Hepatocyte (in vitro differentiated cells): ENCODE data around the gene HS6ST2. TPM values are rescaled to one million over a fixed set of nuclear protein-coding genes. Genes with fewer than 3 reads are reported as not detected.

ENCODE experiments used
- DNase-seq: peaks from one replicate; pipeline ENCODE4 v3.0.0-alpha.2; 2016; ENCODE audit warnings: low spot score
- H2AFZ ChIP-seq: fragments of 200-600 bp; sonication (generic); 2 replicates; pipeline ENCODE4 v1.6.0; 2016; ENCODE audit warnings: antibody characterized with exemption, mild to moderate bottlenecking
- H3K27ac ChIP-seq: fragments of 200-600 bp; sonication (generic); 2 replicates; pipeline ENCODE4 v1.5.1; 2016; ENCODE audit warnings: mild to moderate bottlenecking
- H3K27me3 ChIP-seq: fragments of 200-600 bp; sonication (generic); 2 replicates; pipeline ENCODE4 v1.6.1; 2016
- H3K36me3 ChIP-seq: fragments of 200-600 bp; sonication (generic); replicated peaks from 2 replicates; pipeline ENCODE4 v1.5.1; 2016; ENCODE audit warnings: low read depth; ENCODE audit not compliant: insufficient read depth
- H3K4me1 ChIP-seq: fragments of 200-600 bp; sonication (generic); 2 replicates; pipeline ENCODE4 v1.5.1; 2016; ENCODE audit warnings: mild to moderate bottlenecking, moderate library complexity; ENCODE audit not compliant: insufficient read depth
- H3K4me2 ChIP-seq: fragments of 200-600 bp; sonication (generic); 2 replicates; pipeline ENCODE4 v1.6.0; 2016
- H3K4me3 ChIP-seq: fragments of 200-600 bp; sonication (generic); 2 replicates; pipeline ENCODE4 v1.5.1; 2016; ENCODE audit warnings: mild to moderate bottlenecking
- H3K79me2 ChIP-seq: fragments of 200-600 bp; sonication (generic); 2 replicates; pipeline ENCODE4 v1.6.0; 2017; ENCODE audit warnings: mild to moderate bottlenecking
- H3K9me2 ChIP-seq: fragments of 200-600 bp; sonication (generic); replicated peaks from 2 replicates; pipeline ENCODE4 v1.6.0; 2017; ENCODE audit warnings: mild to moderate bottlenecking; ENCODE audit not compliant: insufficient read depth
- H3K9me3 ChIP-seq: fragments of 200-600 bp; sonication (generic); 2 replicates; pipeline ENCODE4 v1.5.1; 2016; ENCODE audit warnings: low read depth, mild to moderate bottlenecking
- H4K20me1 ChIP-seq: fragments of 200-600 bp; sonication (generic); 2 replicates; pipeline ENCODE4 v1.6.0; 2016; ENCODE audit warnings: mild to moderate bottlenecking; ENCODE audit not compliant: insufficient read depth, poor library complexity, severe bottlenecking
- CTCF ChIP-seq: fragments of 200-600 bp; sonication (generic); IDR thresholded peaks from 2 replicates; pipeline ENCODE4 v1.5.1; 2016; ENCODE audit warnings: antibody characterized with exemption, mild to moderate bottlenecking; ENCODE audit not compliant: poor library complexity
- EZH2 ChIP-seq: fragments of 200-600 bp; sonication (generic); IDR thresholded peaks from 2 replicates; pipeline ENCODE4 v1.6.1; 2016; ENCODE audit warnings: antibody characterized with exemption, mild to moderate bottlenecking, borderline replicate concordance
- EZH2phosphoT487 ChIP-seq: fragments of 200-600 bp; sonication (generic); IDR thresholded peaks from one replicate; pipeline ENCODE4 v1.6.1; 2018; ENCODE audit warnings: antibody characterized with exemption, mild to moderate bottlenecking, low read depth, moderate library complexity; ENCODE audit not compliant: unreplicated experiment, severe bottlenecking
- WGBS: methylation state at CpG from one replicate; pipeline ENCODE4 v1.1.6; 2016; ENCODE audit warnings: low lambda C conversion rate; ENCODE audit errors: missing lambda C conversion rate; 5-methylcytosine and 5-hydroxymethylcytosine counted together
- polyA plus RNA-seq: library from polyadenylated mRNA; unstranded; fragments of >200 nt; fragmentation: Nextera tagmentation; extraction: Ambion mirVana; gene quantifications from 2 replicates; pipeline ENCODE4 v1.2.1, GENCODE V29; 2016
- total RNA-seq: library from RNA; depleted of rRNA; stranded (reverse); fragments of >200 nt; gene quantifications from 2 replicates; pipeline ENCODE4 v1.2.3, GENCODE V29; 2014

HS6ST2 gene
- total and polyA plus RNA-seq, 2 experiments from 2014 or later: 17.4 to 21.9 TPM

GRCh38 chrX:132591719-132592275 lies 366.6 kb downstream of the HS6ST2 start:
- H3K27ac ChIP-seq: no peak overlapping the region
- WGBS: 82% methylated on average over 3 of the region's 3 CpGs
- H3K9me3 ChIP-seq: no peaks in the 10 kb centered on the region
- no peaks in the 10 kb centered on the region for H3K27me3 ChIP-seq
- no peak for DNase-seq
- no peaks in the 10 kb centered on the region for H3K9me2 ChIP-seq
- H2AFZ ChIP-seq: no peak overlapping the region
- no peak overlapping the region for H3K4me3 ChIP-seq
- no peak for TF ChIP-seq EZH2phosphoT487
- TF ChIP-seq EZH2: no peak
- TF ChIP-seq CTCF: no peak
- no peaks in the 10 kb centered on the region for H3K4me1 ChIP-seq
- no peaks in the 10 kb centered on the region for H4K20me1 ChIP-seq
- no peaks in the 10 kb centered on the region for H3K36me3 ChIP-seq
- no peak overlapping the region for H3K4me2 ChIP-seq
- H3K79me2 ChIP-seq: no peaks in the 10 kb centered on the region

GRCh38 chrX:132590350-132591026 lies 367.9 kb downstream of the HS6ST2 start:
- H3K36me3 ChIP-seq: no peaks in the 10 kb centered on the region
- H3K27me3 ChIP-seq: no peaks in the 10 kb centered on the region
- TF ChIP-seq EZH2phosphoT487: no peak
- no peak for TF ChIP-seq CTCF
- TF ChIP-seq EZH2: no peak
- H3K27ac ChIP-seq: peak overlapping the region; percentile 23
- no peaks in the 10 kb centered on the region for H3K79me2 ChIP-seq
- no peak overlapping the region for H2AFZ ChIP-seq
- no peaks in the 10 kb centered on the region for H3K9me3 ChIP-seq
- H3K4me2 ChIP-seq: no peak overlapping the region
- no peaks in the 10 kb centered on the region for H3K9me2 ChIP-seq
- whole genome bisulfite sequencing: 41% methylated on average over 2 of the region's 2 CpGs
- H4K20me1 ChIP-seq: no peaks in the 10 kb centered on the region
- H3K4me3 ChIP-seq: no peak overlapping the region
- H3K4me1 ChIP-seq: no peaks in the 10 kb centered on the region
- DNase-seq: peak; percentile 5

- DNase-seq: no peak
- no peaks in the 10 kb centered on the region for H3K4me1 ChIP-seq
- WGBS: 88% methylated on average over 4 of the region's 4 CpGs
- no peaks in the 10 kb centered on the region for H3K36me3 ChIP-seq
- no peak overlapping the region for H3K27ac ChIP-seq
- no peaks in the 10 kb centered on the region for H3K9me2 ChIP-seq
- no peak overlapping the region for H2AFZ ChIP-seq
- TF ChIP-seq CTCF (no peak), EZH2phosphoT487 (no peak), EZH2 (no peak)
- no peaks in the 10 kb centered on the region for H4K20me1 ChIP-seq
- H3K79me2 ChIP-seq: no peaks in the 10 kb centered on the region
- no peak overlapping the region for H3K4me3 ChIP-seq
- no peak overlapping the region for H3K4me2 ChIP-seq
- no peaks in the 10 kb centered on the region for H3K27me3 ChIP-seq
- H3K9me3 ChIP-seq: no peaks in the 10 kb centered on the region
Measured at GRCh38 chrX:132584936-132585335, 373.5 kb downstream of the HS6ST2 start.
